Measurements from ENCODE around the gene IQUB.

- no peak for TF ChIP-seq CTCF (optimal IDR thresholded peaks at IDR 0.05 in 1 of 3, IDR thresholded peaks at IDR 0.05 in 1 of 3, conservative IDR thresholded peaks at IDR 0.05 in 1 of 3; ENCODE audit: extremely low read depth in 1 of 3, insufficient read depth in 2 of 3, low read length in 3 of 3)
- TF ChIP-seq EZH2 (IDR thresholded peaks at IDR 0.05; ENCODE audit: low read length), result no peak
Observed at GRCh38 chr7:123573341-123573740, 38.9 kb upstream of the IQUB start.
